GM12891 (cell line): Measurements from ENCODE around the gene RUNX3.

Source experiments
- PAX5 ChIP-seq: IDR thresholded peaks from 2 replicates; pipeline ENCODE4 v1.6.1; 2011; ENCODE audit warnings: low read length, moderate library complexity, mild to moderate bottlenecking; ENCODE audit not compliant: insufficient read depth, severe bottlenecking
- POLR2A ChIP-seq: IDR thresholded peaks from 2 replicates; pipeline ENCODE4 v1.6.1; 2011; ENCODE audit warnings: low read depth, low read length, control low read depth
- POLR2AphosphoS5 ChIP-seq: IDR thresholded peaks from 2 replicates; pipeline ENCODE4 v1.6.1; 2011; ENCODE audit warnings: low read depth, low read length, control low read depth
- POU2F2 ChIP-seq: IDR thresholded peaks from 2 replicates; pipeline ENCODE4 v1.6.1; 2011; ENCODE audit warnings: low read depth, mild to moderate bottlenecking, control low read depth, low read length, moderate library complexity
- SPI1 ChIP-seq: IDR thresholded peaks from 2 replicates; pipeline ENCODE4 v1.6.1; 2011; ENCODE audit warnings: low read depth, low read length, control low read depth
- TAF1 ChIP-seq: IDR thresholded peaks from 2 replicates; pipeline ENCODE4 v1.6.1; 2011; ENCODE audit warnings: low read depth, low read length, control low read depth

DNA sequence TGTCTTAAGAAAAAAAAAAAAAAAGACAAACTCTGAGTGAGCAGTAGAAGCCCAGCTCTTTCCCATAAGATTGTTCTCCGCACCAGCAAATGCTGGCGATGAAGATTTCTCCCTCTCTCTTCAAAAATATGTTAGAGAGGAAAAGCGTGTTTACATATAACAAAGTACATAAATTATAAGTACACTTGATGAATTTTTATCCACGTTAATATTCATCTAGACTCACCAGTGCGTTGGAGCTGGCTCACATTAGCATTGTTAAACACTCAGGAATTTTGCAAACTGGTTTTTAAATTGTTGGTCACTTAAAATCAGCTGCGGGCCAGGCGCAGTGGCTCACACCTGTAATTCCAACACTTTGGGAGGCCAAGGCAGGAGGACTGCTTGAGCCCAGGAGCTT, 56.0 kb downstream of the RUNX3 start:
- no peak for TF ChIP-seq POLR2A
- no peak for TF ChIP-seq PAX5
- TF ChIP-seq POLR2AphosphoS5: no peak
- TF ChIP-seq TAF1: no peak
- TF ChIP-seq POU2F2: no peak
- TF ChIP-seq SPI1: no peak
